Liver (tissue), 9 donors: ENCODE data around the gene CDK16. TPM values are rescaled to one million over a fixed set of nuclear protein-coding genes. Genes with fewer than 3 reads are reported as not detected.

Experiments
- DNase-seq: peaks from one replicate; pipeline ENCODE4 v3.0.0-alpha.2; 2017; ENCODE audit warnings: low spot score
- H3K27ac ChIP-seq, 2 donors: one replicate each; pipeline ENCODE4 v1.7.0; 2013; ENCODE audit warnings: inconsistent platforms in 2 of 2, low read length in 2 of 2, control low read depth in 1 of 2, low read depth in 1 of 2, mild to moderate bottlenecking in 1 of 2
- H3K27me3 ChIP-seq, 4 donors: one replicate each; pipeline versions ENCODE4 v1.6.1 to v1.7.0; 2013; ENCODE audit warnings: low read length in 3 of 4, inconsistent platforms in 1 of 4, mild to moderate bottlenecking in 1 of 4, moderate library complexity in 1 of 4; ENCODE audit not compliant: control insufficient read depth in 4 of 4, insufficient read depth in 4 of 4
- H3K36me3 ChIP-seq, 4 donors: one replicate each; pipeline versions ENCODE4 v1.6.1 to v1.7.0; 2013; ENCODE audit warnings: low read length in 3 of 4, mild to moderate bottlenecking in 3 of 4, low read depth in 1 of 4, moderate library complexity in 1 of 4; ENCODE audit not compliant: control insufficient read depth in 4 of 4, insufficient read depth in 3 of 4
- H3K4me1 ChIP-seq, 4 donors: one replicate each; pipeline versions ENCODE4 v1.6.1 to v1.7.0; 2013; ENCODE audit warnings: low read length in 3 of 4, mild to moderate bottlenecking in 3 of 4, moderate library complexity in 1 of 4; ENCODE audit not compliant: control insufficient read depth in 4 of 4, insufficient read depth in 4 of 4
- H3K4me3 ChIP-seq, 3 donors: one replicate each; pipeline versions ENCODE4 v1.6.1 to v1.7.0; 2013; ENCODE audit warnings: low read length in 3 of 3, control low read depth in 1 of 3, low read depth in 1 of 3, mild to moderate bottlenecking in 1 of 3
- H3K9ac ChIP-seq, 2 donors: one replicate each; pipeline ENCODE4 v1.7.0; 2013; ENCODE audit warnings: low read length in 2 of 2, mild to moderate bottlenecking in 2 of 2, moderate library complexity in 2 of 2, control low read depth in 1 of 2, low read depth in 1 of 2
- H3K9me3 ChIP-seq, 4 donors: one replicate each; pipeline versions ENCODE4 v1.6.1 to v1.7.0; 2013; ENCODE audit warnings: low read length in 3 of 4; ENCODE audit not compliant: control insufficient read depth in 4 of 4
- CTCF ChIP-seq: fragments of 150-350 bp; IDR thresholded peaks from 2 replicates; pipeline ENCODE4 v1.5.1; 2017; ENCODE audit warnings: improper control_type of control experiment, low read depth, low read length; ENCODE audit not compliant: missing input control
- EGR1 ChIP-seq, 2 donors: IDR thresholded peaks; 2 replicates each; pipeline ENCODE4 v1.6.1; 2016 to 2018; ENCODE audit warnings: antibody characterized with exemption in 2 of 2, low read depth in 2 of 2
- FOXA1 ChIP-seq: IDR thresholded peaks from 2 replicates; pipeline ENCODE4 v1.6.1; 2016; ENCODE audit warnings: antibody characterized with exemption
- GABPA ChIP-seq, 2 donors: IDR thresholded peaks in 1 of 2; conservative IDR thresholded peaks in 1 of 2; 2 replicates each; pipeline ENCODE4 v1.6.1; 2016; ENCODE audit warnings: antibody characterized with exemption in 2 of 2, mild to moderate bottlenecking in 1 of 2, moderate library complexity in 1 of 2
- HNF4A ChIP-seq, 2 donors: conservative IDR thresholded peaks; 2 replicates each; pipeline ENCODE4 v1.6.1; 2016; ENCODE audit warnings: antibody characterized with exemption in 2 of 2, mild to moderate bottlenecking in 2 of 2
- HNF4G ChIP-seq: IDR thresholded peaks from 2 replicates; pipeline ENCODE4 v1.6.1; 2016; ENCODE audit warnings: antibody characterized with exemption
- JUND ChIP-seq, 2 donors: IDR thresholded peaks; 2 replicates each; pipeline ENCODE4 v1.6.1; 2016; ENCODE audit warnings: antibody characterized with exemption in 2 of 2
- MAX ChIP-seq: IDR thresholded peaks from 2 replicates; pipeline ENCODE4 v1.6.1; 2016; ENCODE audit warnings: antibody characterized with exemption
- NR2F2 ChIP-seq: IDR thresholded peaks from 2 replicates; pipeline ENCODE4 v1.6.1; 2016; ENCODE audit warnings: antibody characterized with exemption
- RAD21 ChIP-seq, 2 donors: IDR thresholded peaks; 2 replicates each; pipeline ENCODE4 v1.6.1; 2016; ENCODE audit warnings: antibody characterized with exemption in 2 of 2, mild to moderate bottlenecking in 2 of 2
- REST ChIP-seq: IDR thresholded peaks from 2 replicates; pipeline ENCODE4 v1.6.1; 2016; ENCODE audit warnings: antibody characterized with exemption, mild to moderate bottlenecking
- RXRA ChIP-seq, 2 donors: IDR thresholded peaks; 2 replicates each; pipeline ENCODE4 v1.6.1; 2017 to 2018; ENCODE audit warnings: antibody characterized with exemption in 2 of 2, mild to moderate bottlenecking in 1 of 2
- SP1 ChIP-seq: IDR thresholded peaks from 2 replicates; pipeline ENCODE4 v1.6.1; 2018; ENCODE audit warnings: antibody characterized with exemption, mild to moderate bottlenecking
- TAF1 ChIP-seq: conservative IDR thresholded peaks from 2 replicates; pipeline ENCODE4 v1.6.1; 2016; ENCODE audit warnings: antibody characterized with exemption, mild to moderate bottlenecking
- YY1 ChIP-seq: IDR thresholded peaks from 2 replicates; pipeline ENCODE4 v1.6.1; 2016; ENCODE audit warnings: antibody characterized with exemption, mild to moderate bottlenecking
- ZBTB33 ChIP-seq: IDR thresholded peaks from 2 replicates; pipeline ENCODE4 v1.6.1; 2016; ENCODE audit warnings: antibody characterized with exemption
- WGBS: extraction: QIAGEN DNeasy Blood & Tissue Kit; methylation state at CpG from one replicate; pipeline ENCODE4 v1.1.7; 2013; 5-methylcytosine and 5-hydroxymethylcytosine counted together
- polyA plus RNA-seq, 2 donors: library from polyadenylated mRNA; stranded (reverse) in 1 of 2; unstranded in 1 of 2; fragments of 200-250 nt in 1 of 2; fragments of >200 nt in 1 of 2; fragmentation: Nextera tagmentation in 1 of 2; extraction: Ambion mirVana in 1 of 2; gene quantifications; one replicate each; pipeline versions ENCODE4 v1.2.1 to v1.2.3, GENCODE V29; 2013 to 2015
- total RNA-seq, 2 donors: library from RNA; depleted of rRNA; stranded (reverse); fragments of >200 nt; gene quantifications; one replicate each; pipeline ENCODE4 v1.2.3, GENCODE V29; 2014
- donor health status: healthy.
- donor health status: healthy.
- donor health status: healthy.
- donor health status: healthy.
- donor health status: healthy.

The CDK16 gene
- total and polyA plus RNA-seq, 4 donors = 10.8 to 31.1 (median 19.9) TPM

- TF ChIP-seq REST = no peak
- no peak for TF ChIP-seq NR2F2
- TF ChIP-seq RAD21 (IDR thresholded peaks at IDR 0.05) = no peak
- no peak for TF ChIP-seq RXRA (IDR thresholded peaks at IDR 0.05)
- no peak for TF ChIP-seq JUND (IDR thresholded peaks at IDR 0.05)
- no peak for TF ChIP-seq ZBTB33
- no peak for TF ChIP-seq HNF4A (conservative IDR thresholded peaks at IDR 0.05)
- no peak for TF ChIP-seq YY1
- TF ChIP-seq GABPA (IDR thresholded peaks at IDR 0.05 in 1 of 2, conservative IDR thresholded peaks at IDR 0.05 in 1 of 2) = no peak
- no peak for TF ChIP-seq TAF1
- TF ChIP-seq SP1 = no peak
- TF ChIP-seq FOXA1 = no peak
- no peak for TF ChIP-seq HNF4G
- no peak for TF ChIP-seq EGR1 (IDR thresholded peaks at IDR 0.05; ENCODE audit: low read depth in 2 of 2)
- no peak for TF ChIP-seq MAX
- Histone ChIP-seq H3K4me3 (no peak overlapping the region), H3K27me3 (no peaks in the 10 kb centered on the region), H3K4me1 (no peaks in the 10 kb centered on the region), H3K27ac (no peak overlapping the region), H3K9me3 (no peaks in the 10 kb centered on the region), H3K9ac (no peak overlapping the region), H3K36me3 (peaks cover 14 to 93% (median 62%) of the 10 kb centered on the region in 4 donors)
- no peak for DNase-seq
- 91% methylated on average over 16 of the region's 16 CpGs for WGBS
Observed at GRCh38 chrX:47209508-47210238, 8.8 kb upstream of the CDK16 start.

- Histone ChIP-seq H3K4me3 (no peak overlapping the region), H3K4me1 (no peaks in the 10 kb centered on the region), H3K27ac (no peak overlapping the region), H3K36me3 (peaks cover 18 to 93% (median 61%) of the 10 kb centered on the region in 4 donors), H3K9me3 (no peaks in the 10 kb centered on the region), H3K27me3 (no peaks in the 10 kb centered on the region), H3K9ac (no peak overlapping the region)
- TF ChIP-seq GABPA (IDR thresholded peaks at IDR 0.05 in 1 of 2, conservative IDR thresholded peaks at IDR 0.05 in 1 of 2) (no peak), ZBTB33 (no peak), HNF4G (no peak), FOXA1 (no peak), TAF1 (no peak), CTCF (no peak), RXRA (IDR thresholded peaks at IDR 0.05) (no peak), RAD21 (IDR thresholded peaks at IDR 0.05) (no peak), JUND (IDR thresholded peaks at IDR 0.05) (no peak)
- DNase-seq = no peak
- WGBS = 93% methylated on average over 15 of the region's 15 CpGs
Observed at GRCh38 chrX:47210661-47211425, 7.6 kb upstream of the CDK16 start.
